ENCODE data around the gene HAUS8.

HAUS8 gene

GRCh38 chr19:17043744-17044143, 31.5 kb downstream of the HAUS8 start:
- no peak for TF ChIP-seq CTCF (IDR thresholded peaks at IDR 0.05; ENCODE audit: low read depth, low read length)
- H3K4me3 ChIP-seq (ENCODE audit: low read depth, low read length) = no peak overlapping the region
- DNase-seq (ENCODE audit: low read depth, low spot score) = no peak
- in situ Hi-C loops (cut with HindIII; ENCODE audit: low sequenced_read_pairs) = no loop called here

- no peak overlapping the region for H3K4me3 ChIP-seq (ENCODE audit: low read depth, low read length)
- peak; percentile 39 for DNase-seq (ENCODE audit: low read depth, low spot score)
- in situ Hi-C loops (cut with HindIII; ENCODE audit: low sequenced_read_pairs) = no loop called here
- no peak for TF ChIP-seq CTCF (IDR thresholded peaks at IDR 0.05; ENCODE audit: low read depth, low read length)
Observed at GRCh38 chr19:17041976-17042375, 33.3 kb downstream of the HAUS8 start.

- TF ChIP-seq CTCF (IDR thresholded peaks at IDR 0.05; ENCODE audit: low read depth, low read length) = no peak
- DNase-seq (ENCODE audit: low read depth, low spot score) = no peak
- in situ Hi-C loops (cut with HindIII; ENCODE audit: low sequenced_read_pairs) = no loop called here
- H3K4me3 ChIP-seq (ENCODE audit: low read depth, low read length) = no peak overlapping the region
Observed at GRCh38 chr19:17037966-17038500, 37.2 kb downstream of the HAUS8 start.

- no peak for TF ChIP-seq CTCF (IDR thresholded peaks at IDR 0.05; ENCODE audit: low read depth, low read length)
- in situ Hi-C loops (cut with HindIII; ENCODE audit: low sequenced_read_pairs) = no loop called here
- H3K4me3 ChIP-seq (ENCODE audit: low read depth, low read length) = no peak overlapping the region
- no peak for DNase-seq (ENCODE audit: low read depth, low spot score)
Observed at GRCh38 chr19:17037184-17037583, 38.1 kb downstream of the HAUS8 start.

- in situ Hi-C loops (cut with HindIII; ENCODE audit: low sequenced_read_pairs) = no loop called here
- no peak for DNase-seq (ENCODE audit: low read depth, low spot score)
- H3K4me3 ChIP-seq (ENCODE audit: low read depth, low read length) = no peak overlapping the region
- no peak for TF ChIP-seq CTCF (IDR thresholded peaks at IDR 0.05; ENCODE audit: low read depth, low read length)
Observed at GRCh38 chr19:17036640-17037039, 38.6 kb downstream of the HAUS8 start.

GRCh38 chr19:17035842-17036424, 39.3 kb downstream of the HAUS8 start:
- no peak for TF ChIP-seq CTCF (IDR thresholded peaks at IDR 0.05; ENCODE audit: low read depth, low read length)
- in situ Hi-C loops (cut with HindIII; ENCODE audit: low sequenced_read_pairs) = no loop called here
- no peak overlapping the region for H3K4me3 ChIP-seq (ENCODE audit: low read depth, low read length)
- no peak for DNase-seq (ENCODE audit: low read depth, low spot score)
